Measurements from ENCODE around the gene TMED4. TPM values are rescaled to one million over a fixed set of nuclear protein-coding genes. Genes with fewer than 3 reads are reported as not detected.

Gene TMED4
- total RNA-seq, 1 experiment from 2014 or later: 62.4 TPM

DNA sequence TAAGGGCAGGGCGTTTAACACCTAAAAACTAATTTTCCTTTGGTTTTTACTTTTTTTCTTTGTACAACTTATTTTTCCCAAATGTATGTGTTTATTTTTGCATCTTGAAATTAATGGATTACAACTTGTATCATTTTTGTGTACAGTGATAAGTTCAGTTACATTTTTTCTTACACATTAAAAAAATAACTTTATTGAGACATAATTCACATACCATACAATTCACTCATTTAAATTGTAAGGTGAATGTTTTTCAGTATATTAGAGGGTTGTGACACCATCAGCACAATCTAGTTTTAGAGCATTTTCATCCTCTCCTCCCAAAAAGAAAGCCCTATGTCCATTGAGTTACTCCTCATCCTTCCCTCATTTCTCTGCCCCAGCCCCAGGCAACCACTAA, 36.0 kb upstream of the TMED4 start:
- H2AK5ac ChIP-seq (ENCODE audit: insufficient read length, low read length): no peak overlapping the region
- Mint-ChIP-seq H3K4me3 (no peak overlapping the region), H3K27ac (no peak overlapping the region), H3K9me3 (no peaks in the 10 kb centered on the region), H3K36me3 (ENCODE audit: insufficient read depth in 1 of 3, low read depth in 3 of 3) (no peaks in the 10 kb centered on the region; a peak in 1 of 7 replicates), H3K27me3 (ENCODE audit: low read depth) (no peaks in the 10 kb centered on the region), H3K4me1 (peaks cover 11 to 13% of the 10 kb centered on the region in 2 experiments)
- H2AFZ ChIP-seq (ENCODE audit: low read length): no peak overlapping the region
- H4K91ac ChIP-seq (ENCODE audit: insufficient read length, low read depth, low read length): no peak overlapping the region
- no peak overlapping the region for H2BK15ac ChIP-seq (ENCODE audit: low read depth, low read length)
- no peak overlapping the region for H3K18ac ChIP-seq (ENCODE audit: insufficient read length, low read depth, low read length)
- H2BK5ac ChIP-seq (ENCODE audit: insufficient read length, low read length): no peak overlapping the region
- no peak overlapping the region for H3K56ac ChIP-seq (ENCODE audit: insufficient read length, low read depth, low read length)
- H3K27ac ChIP-seq (ENCODE audit: insufficient read length, low read depth, low read length): no peak overlapping the region
- H2BK20ac ChIP-seq (ENCODE audit: low read depth, low read length, poor library complexity, severe bottlenecking): no peak overlapping the region
- H3K27me3 ChIP-seq (ENCODE audit: insufficient read depth, low read length): no peaks in the 10 kb centered on the region
- H4K5ac ChIP-seq (ENCODE audit: insufficient read length, low read depth, low read length): no peak overlapping the region
- H3K4ac ChIP-seq (ENCODE audit: low read depth, low read length): no peak overlapping the region
- no peaks in the 10 kb centered on the region for H3K23me2 ChIP-seq (ENCODE audit: insufficient read length, low read depth, low read length, poor library complexity, severe bottlenecking)
- no peak overlapping the region for H2BK12ac ChIP-seq (ENCODE audit: insufficient read length, low read depth, low read length)
- no peak overlapping the region for H2BK120ac ChIP-seq (ENCODE audit: low read depth, low read length, poor library complexity, severe bottlenecking)
- no peak overlapping the region for H3K4me2 ChIP-seq (ENCODE audit: insufficient read depth, insufficient read length, low read length)
- peaks cover 28% of the 10 kb centered on the region; the same call in 1 of the 2 replicates for H3K79me2 ChIP-seq (ENCODE audit: insufficient read depth, low read length)
- H4K8ac ChIP-seq (replicated peaks; ENCODE audit: insufficient read length, low read depth, low read length): no peak overlapping the region
- H3K23ac ChIP-seq (ENCODE audit: insufficient read length, low read depth, low read length): no peak overlapping the region
- no peak overlapping the region for H3T11ph ChIP-seq (ENCODE audit: low read length)
- no peaks in the 10 kb centered on the region for H3K9me3 ChIP-seq (ENCODE audit: control insufficient read depth, low read depth, low read length)
- peaks cover 2% of the 10 kb centered on the region for H3K4me1 ChIP-seq (ENCODE audit: insufficient read depth, low read length)
- no peak for TF ChIP-seq CTCF (conservative IDR thresholded peaks at IDR 0.05)
- H3K14ac ChIP-seq (ENCODE audit: insufficient read depth, low read length): no peak overlapping the region
- H3K9ac ChIP-seq (ENCODE audit: extremely low read depth, insufficient read length, low read length): no peak overlapping the region
- H4K20me1 ChIP-seq (ENCODE audit: control insufficient read depth, insufficient read depth, insufficient read length): no peaks in the 10 kb centered on the region
- no peak for DNase-seq
- WGBS (ENCODE audit: extremely low coverage, insufficient read length, low lambda C conversion rate): no CpG with 5 or more reads among the region's 1 CpG
- H3K79me1 ChIP-seq (ENCODE audit: insufficient read depth, low read depth, low read length, poor library complexity, severe bottlenecking): no peaks in the 10 kb centered on the region
